Measurements from ENCODE around the gene ZNF609.
A peak's percentile ranks its signal among the peaks of the same experiment; 100 is the strongest.
"Not testable (repeated sequence)": the region's sequence is repeated elsewhere in the genome, so short reads cannot be mapped to it uniquely, and the experiment has no call there.

The ZNF609 gene

GRCh38 chr15:64630396-64631107 lies 170.2 kb downstream of the ZNF609 start:
- peak; percentile 47 for DNase-seq (ENCODE audit: low read depth)

GRCh38 chr15:64632639-64633038 lies 172.3 kb downstream of the ZNF609 start:
- peaks cover 33% of the 10 kb centered on the region for H3K4me1 ChIP-seq (ENCODE audit: control insufficient read depth, insufficient read depth, low read length)
- H3K27me3 ChIP-seq (replicated peaks; ENCODE audit: control insufficient read depth, insufficient read depth, low read length); DNase-seq (ENCODE audit: low read depth); H3K9me3 ChIP-seq (ENCODE audit: control insufficient read depth, low read length); H3K9ac ChIP-seq (ENCODE audit: low read length); H3K4me3 ChIP-seq (ENCODE audit: low read length); H3K36me3 ChIP-seq (ENCODE audit: control insufficient read depth, insufficient read depth, low read length, severe bottlenecking): not testable (repeated sequence)

More at GRCh38 chr15:64630396-64631107, 170.2 kb downstream of the ZNF609 start:
- H3K4me3 ChIP-seq (ENCODE audit: low read length): no peak overlapping the region
- peaks cover 20% of the 10 kb centered on the region for H3K4me1 ChIP-seq (ENCODE audit: control insufficient read depth, insufficient read depth, low read length)
- no peaks in the 10 kb centered on the region for H3K36me3 ChIP-seq (ENCODE audit: control insufficient read depth, insufficient read depth, low read length, severe bottlenecking)
- H3K9me3 ChIP-seq (ENCODE audit: control insufficient read depth, low read length): no peaks in the 10 kb centered on the region
- H3K9ac ChIP-seq (ENCODE audit: low read length): no peak overlapping the region
- no peaks in the 10 kb centered on the region for H3K27me3 ChIP-seq (replicated peaks; ENCODE audit: control insufficient read depth, insufficient read depth, low read length)

- no peaks in the 10 kb centered on the region for H3K27me3 ChIP-seq (replicated peaks; ENCODE audit: control insufficient read depth, insufficient read depth, low read length)
- H3K4me1 ChIP-seq (ENCODE audit: control insufficient read depth, insufficient read depth, low read length): peaks cover 33% of the 10 kb centered on the region
- H3K36me3 ChIP-seq (ENCODE audit: control insufficient read depth, insufficient read depth, low read length, severe bottlenecking): no peaks in the 10 kb centered on the region
- no peak overlapping the region for H3K9ac ChIP-seq (ENCODE audit: low read length)
- no peak for DNase-seq (ENCODE audit: low read depth)
- H3K9me3 ChIP-seq (ENCODE audit: control insufficient read depth, low read length): no peaks in the 10 kb centered on the region
- H3K4me3 ChIP-seq (ENCODE audit: low read length): no peak overlapping the region
Measured at GRCh38 chr15:64633332-64633731, 173.0 kb downstream of the ZNF609 start.

- peaks cover 33% of the 10 kb centered on the region for H3K4me1 ChIP-seq (ENCODE audit: control insufficient read depth, insufficient read depth, low read length)
- no peak overlapping the region for H3K9ac ChIP-seq (ENCODE audit: low read length)
- no peaks in the 10 kb centered on the region for H3K27me3 ChIP-seq (replicated peaks; ENCODE audit: control insufficient read depth, insufficient read depth, low read length)
- no peaks in the 10 kb centered on the region for H3K36me3 ChIP-seq (ENCODE audit: control insufficient read depth, insufficient read depth, low read length, severe bottlenecking)
- no peak overlapping the region for H3K4me3 ChIP-seq (ENCODE audit: low read length)
- no peak for DNase-seq (ENCODE audit: low read depth)
- no peaks in the 10 kb centered on the region for H3K9me3 ChIP-seq (ENCODE audit: control insufficient read depth, low read length)
Measured at GRCh38 chr15:64634027-64634426, 173.6 kb downstream of the ZNF609 start.

GRCh38 chr15:64634576-64635498 lies 174.5 kb downstream of the ZNF609 start:
- H3K27me3 ChIP-seq (replicated peaks; ENCODE audit: control insufficient read depth, insufficient read depth, low read length): no peaks in the 10 kb centered on the region
- H3K36me3 ChIP-seq (ENCODE audit: control insufficient read depth, insufficient read depth, low read length, severe bottlenecking): no peaks in the 10 kb centered on the region
- H3K9me3 ChIP-seq (ENCODE audit: control insufficient read depth, low read length): no peaks in the 10 kb centered on the region
- peaks cover 33% of the 10 kb centered on the region for H3K4me1 ChIP-seq (ENCODE audit: control insufficient read depth, insufficient read depth, low read length)
- H3K4me3 ChIP-seq (ENCODE audit: low read length): no peak overlapping the region
- no peak for DNase-seq (ENCODE audit: low read depth)
- no peak overlapping the region for H3K9ac ChIP-seq (ENCODE audit: low read length)

- peak overlapping the region; percentile 30 for H3K9ac ChIP-seq (ENCODE audit: low read length)
- H3K9me3 ChIP-seq (ENCODE audit: control insufficient read depth, low read length): no peaks in the 10 kb centered on the region
- H3K27me3 ChIP-seq (replicated peaks; ENCODE audit: control insufficient read depth, insufficient read depth, low read length): no peaks in the 10 kb centered on the region
- H3K4me3 ChIP-seq (ENCODE audit: low read length): no peak overlapping the region
- peaks cover 26% of the 10 kb centered on the region for H3K4me1 ChIP-seq (ENCODE audit: control insufficient read depth, insufficient read depth, low read length)
- peak; percentile 78 for DNase-seq (ENCODE audit: low read depth)
- no peaks in the 10 kb centered on the region for H3K36me3 ChIP-seq (ENCODE audit: control insufficient read depth, insufficient read depth, low read length, severe bottlenecking)
Measured at GRCh38 chr15:64635499-64636495, 175.4 kb downstream of the ZNF609 start.

GRCh38 chr15:64636556-64636955 lies 176.2 kb downstream of the ZNF609 start:
- Histone ChIP-seq H3K36me3 (ENCODE audit: control insufficient read depth, insufficient read depth, low read length, severe bottlenecking) (no peaks in the 10 kb centered on the region), H3K4me1 (ENCODE audit: control insufficient read depth, insufficient read depth, low read length) (peaks cover 20% of the 10 kb centered on the region), H3K4me3 (ENCODE audit: low read length) (no peak overlapping the region), H3K27me3 (replicated peaks; ENCODE audit: control insufficient read depth, insufficient read depth, low read length) (no peaks in the 10 kb centered on the region), H3K9me3 (ENCODE audit: control insufficient read depth, low read length) (no peaks in the 10 kb centered on the region), H3K9ac (ENCODE audit: low read length) (no peak overlapping the region)
- DNase-seq (ENCODE audit: low read depth): peak; percentile 50

GRCh38 chr15:64637412-64637811 lies 177.0 kb downstream of the ZNF609 start:
- Histone ChIP-seq H3K9me3 (ENCODE audit: control insufficient read depth, low read length) (no peaks in the 10 kb centered on the region), H3K4me1 (ENCODE audit: control insufficient read depth, insufficient read depth, low read length) (peaks cover 20% of the 10 kb centered on the region), H3K27me3 (replicated peaks; ENCODE audit: control insufficient read depth, insufficient read depth, low read length) (no peaks in the 10 kb centered on the region), H3K36me3 (ENCODE audit: control insufficient read depth, insufficient read depth, low read length, severe bottlenecking) (no peaks in the 10 kb centered on the region), H3K4me3 (ENCODE audit: low read length) (no peak overlapping the region), H3K9ac (ENCODE audit: low read length) (no peak overlapping the region)
- DNase-seq (ENCODE audit: low read depth): no peak

- not testable (repeated sequence) for DNase-seq (ENCODE audit: low read depth); H3K36me3 ChIP-seq (ENCODE audit: control insufficient read depth, insufficient read depth, low read length, severe bottlenecking); H3K9ac ChIP-seq (ENCODE audit: low read length); H3K27me3 ChIP-seq (replicated peaks; ENCODE audit: control insufficient read depth, insufficient read depth, low read length); H3K9me3 ChIP-seq (ENCODE audit: control insufficient read depth, low read length); H3K4me3 ChIP-seq (ENCODE audit: low read length)
- peaks cover 20% of the 10 kb centered on the region for H3K4me1 ChIP-seq (ENCODE audit: control insufficient read depth, insufficient read depth, low read length)
Measured at GRCh38 chr15:64639744-64640143, 179.4 kb downstream of the ZNF609 start.

GRCh38 chr15:64640146-64640871 lies 179.9 kb downstream of the ZNF609 start:
- no peak for DNase-seq (ENCODE audit: low read depth)
- H3K9ac ChIP-seq (ENCODE audit: low read length): no peak overlapping the region
- no peak overlapping the region for H3K4me3 ChIP-seq (ENCODE audit: low read length)
- H3K4me1 ChIP-seq (ENCODE audit: control insufficient read depth, insufficient read depth, low read length): peaks cover 16% of the 10 kb centered on the region
- no peaks in the 10 kb centered on the region for H3K27me3 ChIP-seq (replicated peaks; ENCODE audit: control insufficient read depth, insufficient read depth, low read length)
- H3K9me3 ChIP-seq (ENCODE audit: control insufficient read depth, low read length): no peaks in the 10 kb centered on the region
- no peaks in the 10 kb centered on the region for H3K36me3 ChIP-seq (ENCODE audit: control insufficient read depth, insufficient read depth, low read length, severe bottlenecking)
